Astrocyte of the cerebellum (primary cell): ENCODE results near the gene ZEB1.

Experiments
- DNase-seq: peaks from one replicate; pipeline ENCODE4 v3.0.0-alpha.2; 2011; ENCODE audit warnings: low read depth
- H3K4me3 ChIP-seq: 2 replicates; pipeline ENCODE4 v1.5.1; 2011; ENCODE audit warnings: mild to moderate bottlenecking, low read depth, low read length, moderate library complexity
- CTCF ChIP-seq: IDR thresholded peaks from 2 replicates; pipeline ENCODE4 v1.5.1; 2012; ENCODE audit warnings: low read length, low read depth, moderate library complexity, mild to moderate bottlenecking; ENCODE audit errors: missing control alignments
- in situ Hi-C: cut with HindIII; loops from 2 replicates; pipeline ENCODE4 v1.10.0; 2017; ENCODE audit warnings: low sequenced_read_pairs

Gene ZEB1

GRCh38 chr10:31318854-31319601 lies at the start of gene ZEB1:
Gene ZEB1, plus strand, starts transcription at chr10:31319216. Its CDS starts 19 bp downstream, at chr10:31319235.
- in situ Hi-C loops: no loop called here
- TF ChIP-seq CTCF: peak; percentile 58
- H3K4me3 ChIP-seq: peak within 1 kb of the TSS; percentile 95
- DNase-seq: peak; percentile 89

GRCh38 chr10:31270954-31271353 lies 48.1 kb upstream of the ZEB1 start:
- no peak for TF ChIP-seq CTCF

GRCh38 chr10:31272841-31273240 lies 46.2 kb upstream of the ZEB1 start:
- no peak for DNase-seq
- no peak for TF ChIP-seq CTCF
- H3K4me3 ChIP-seq: no peak overlapping the region
- in situ Hi-C loops: no loop called here

More at GRCh38 chr10:31270954-31271353, 48.1 kb upstream of the ZEB1 start:
- no peak for DNase-seq
- in situ Hi-C loops: no loop called here
- no peak overlapping the region for H3K4me3 ChIP-seq

GRCh38 chr10:31273789-31274188 lies 45.2 kb upstream of the ZEB1 start:
- no peak for DNase-seq
- H3K4me3 ChIP-seq: no peak overlapping the region
- TF ChIP-seq CTCF: no peak
- in situ Hi-C loops: no loop called here

- DNase-seq: no peak
- H3K4me3 ChIP-seq: no peak overlapping the region
- no peak for TF ChIP-seq CTCF
- in situ Hi-C loops: no loop called here
Observed at GRCh38 chr10:31274310-31274709, 44.7 kb upstream of the ZEB1 start.

GRCh38 chr10:31278279-31278941 lies 40.6 kb upstream of the ZEB1 start:
- in situ Hi-C loops: loop anchor here (5.0 kb wide), 1 partner anchor 106 kb away; no protein-coding TSS in a partner anchor
- H3K4me3 ChIP-seq: no peak overlapping the region
- no peak for TF ChIP-seq CTCF
- no peak for DNase-seq
